ENCODE results near the gene ASPDH.
"Not testable (repeated sequence)": the region's sequence is repeated elsewhere in the genome, so short reads cannot be mapped to it uniquely, and the experiment has no call there.

ASPDH gene

DNA sequence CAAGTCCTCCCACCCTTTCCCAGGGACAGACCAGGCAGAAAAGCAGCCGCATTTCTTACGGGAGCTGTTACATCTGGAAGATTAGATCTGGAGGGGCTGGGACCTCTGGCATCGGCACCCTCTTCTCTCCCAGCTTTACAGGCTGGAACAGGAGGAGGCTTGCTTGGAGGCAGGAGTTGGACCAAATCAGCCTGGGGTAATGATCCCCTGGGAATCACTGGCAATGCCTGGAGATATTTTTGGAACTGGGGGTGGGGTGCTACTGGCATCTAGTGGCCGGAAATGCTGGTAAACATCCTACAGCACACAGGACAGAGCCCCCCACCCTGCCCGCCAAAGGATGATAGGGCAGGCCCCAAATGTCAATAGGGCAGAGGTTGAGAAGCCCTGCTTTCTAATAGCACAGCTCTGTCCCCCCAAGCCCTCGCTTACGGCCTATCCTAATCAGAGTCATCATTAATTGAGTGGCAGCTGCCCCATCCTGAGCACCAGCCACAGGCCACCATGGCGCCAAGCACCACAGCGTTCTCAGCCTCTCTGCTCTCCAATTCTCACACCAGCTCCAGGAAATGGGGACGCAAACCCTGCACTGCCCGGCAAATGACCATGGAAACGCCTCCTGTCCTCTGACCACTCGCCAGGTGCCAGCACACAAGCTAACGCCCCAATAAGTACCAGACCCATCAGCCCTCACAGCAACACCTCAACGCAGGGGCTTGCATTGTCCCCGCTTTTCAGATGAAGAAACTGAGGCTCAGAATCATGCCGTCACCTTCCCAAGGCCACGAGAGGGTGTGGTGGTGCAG is 33.9 kb upstream of the ASPDH start:
- no peak for DNase-seq

DNA sequence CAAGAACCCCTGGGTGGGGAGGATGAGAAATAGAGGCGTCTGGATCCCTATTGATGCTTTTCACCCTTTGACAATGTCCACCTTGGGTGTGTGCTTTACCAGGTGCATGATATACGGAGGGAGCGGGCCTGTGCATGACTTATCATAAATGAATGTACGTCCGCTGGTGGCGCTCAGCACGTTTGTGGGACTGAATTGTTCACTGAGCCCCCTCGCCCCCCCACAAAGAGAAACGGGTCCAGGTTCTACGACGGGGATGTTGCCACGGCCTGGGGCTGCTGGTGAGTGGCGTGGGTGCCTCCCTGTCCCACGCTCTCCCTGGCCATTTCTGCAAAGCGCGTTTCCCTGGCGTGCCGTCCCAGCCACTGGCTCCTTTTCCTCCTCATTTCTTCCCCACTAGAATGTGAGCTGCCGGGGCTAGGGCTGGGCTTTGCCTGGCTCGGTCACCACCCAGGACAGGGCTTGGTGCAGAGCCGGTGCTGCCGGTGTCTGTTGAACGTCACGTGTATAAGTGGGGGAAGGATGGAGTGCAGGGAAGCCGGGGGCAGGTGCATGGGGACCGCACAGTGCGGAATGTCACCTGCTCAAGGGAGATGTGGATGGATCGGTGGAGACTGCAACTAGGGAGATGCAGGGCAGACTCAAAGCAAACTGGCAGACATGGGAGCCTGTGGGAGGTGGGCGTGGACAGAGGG is 33.0 kb upstream of the ASPDH start:
- DNase-seq: no peak

DNA sequence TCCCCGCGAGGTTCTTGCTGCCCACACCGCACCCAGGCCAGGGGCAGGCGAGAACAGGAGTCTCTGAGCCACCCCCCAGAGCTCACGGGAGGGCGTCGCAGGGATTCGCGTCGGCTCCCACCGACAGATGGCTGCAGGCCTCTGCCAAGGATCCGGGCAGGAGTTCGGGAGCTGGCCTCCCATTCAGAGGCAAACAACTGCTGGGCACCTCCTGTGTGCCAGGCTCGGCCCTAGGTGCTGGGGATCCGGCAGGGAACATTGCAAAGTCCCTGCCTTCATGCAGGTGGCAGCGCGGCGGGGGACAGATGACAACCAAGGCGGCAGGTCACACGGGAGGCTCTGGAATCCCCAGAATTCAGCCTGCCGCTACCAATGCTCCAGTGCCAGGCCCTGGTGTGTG is 29.2 kb upstream of the ASPDH start:
- no peak for DNase-seq

DNA sequence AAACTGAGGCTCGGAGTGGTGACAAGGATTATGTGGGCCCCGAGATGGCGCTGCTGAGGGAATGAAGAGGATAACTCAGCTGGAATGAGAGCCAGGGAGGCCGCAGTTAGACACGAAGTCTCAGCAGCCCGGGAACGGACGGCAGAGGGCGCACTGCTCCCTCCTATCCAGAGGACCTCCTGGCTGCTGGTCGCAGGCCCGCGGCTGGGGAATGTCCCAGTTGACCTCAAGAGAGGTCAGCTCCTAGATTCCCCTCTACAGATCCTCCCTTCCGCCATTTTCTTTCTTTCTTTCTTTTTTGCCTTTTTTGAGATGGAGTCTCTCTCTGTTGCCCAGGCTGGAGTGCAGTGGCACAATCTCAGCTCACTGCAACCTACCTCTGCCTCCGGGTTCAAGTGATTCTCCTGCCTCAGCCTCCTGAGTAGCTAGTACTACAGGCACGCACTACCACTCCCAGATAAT is 24.1 kb upstream of the ASPDH start:
- peak; percentile 50 for DNase-seq

DNA sequence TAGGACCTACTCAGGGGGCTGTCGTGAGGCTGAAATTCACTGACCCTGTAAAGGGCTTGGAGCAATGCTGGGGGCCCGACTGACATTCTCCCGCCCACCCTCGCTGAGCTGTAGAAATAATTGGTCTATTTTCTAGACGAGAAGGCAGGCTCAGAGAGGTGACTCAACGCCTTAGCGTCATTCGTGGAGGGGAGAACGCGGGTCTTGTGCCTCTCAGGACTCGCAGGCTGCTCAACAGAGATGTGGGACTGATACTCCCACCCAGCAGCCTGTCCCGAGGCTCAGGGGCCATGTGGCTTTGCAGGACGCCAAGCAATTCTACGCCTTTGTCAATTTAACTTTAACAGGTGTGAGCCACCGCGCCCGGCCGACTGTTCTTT is 23.6 kb upstream of the ASPDH start:
- no peak for DNase-seq

DNA sequence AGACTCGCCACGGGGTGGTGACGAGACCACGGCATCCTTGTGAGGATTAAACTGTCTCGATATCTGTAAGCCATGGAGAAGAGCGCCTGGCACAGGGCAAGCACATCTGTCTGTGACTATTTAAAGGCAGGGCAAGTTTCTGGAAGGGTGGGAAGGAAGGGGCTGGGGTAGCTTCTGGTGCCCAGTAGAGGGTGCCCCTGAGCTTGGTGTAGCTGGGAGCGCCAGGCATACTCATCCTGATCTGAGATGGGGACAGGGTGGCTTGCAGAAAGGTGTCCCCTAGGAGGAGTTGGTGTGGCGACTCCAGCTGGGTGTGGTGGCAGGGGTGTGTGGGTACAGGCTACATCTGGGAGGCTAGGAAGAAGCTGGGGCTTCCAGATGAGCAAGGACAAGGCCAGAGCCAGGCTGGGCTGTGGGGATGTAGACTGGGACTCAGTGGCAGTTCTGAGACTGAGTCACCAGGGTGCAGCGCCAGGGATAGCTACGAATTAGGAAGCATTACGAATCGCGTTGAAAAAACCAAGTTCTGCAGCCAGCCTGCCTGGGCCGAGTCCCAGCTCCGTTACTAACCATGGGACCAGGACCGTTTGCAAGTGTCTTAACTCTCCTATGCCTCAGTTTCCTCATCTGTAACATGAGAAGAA is 23.1 kb upstream of the ASPDH start:
- DNase-seq: no peak

DNA sequence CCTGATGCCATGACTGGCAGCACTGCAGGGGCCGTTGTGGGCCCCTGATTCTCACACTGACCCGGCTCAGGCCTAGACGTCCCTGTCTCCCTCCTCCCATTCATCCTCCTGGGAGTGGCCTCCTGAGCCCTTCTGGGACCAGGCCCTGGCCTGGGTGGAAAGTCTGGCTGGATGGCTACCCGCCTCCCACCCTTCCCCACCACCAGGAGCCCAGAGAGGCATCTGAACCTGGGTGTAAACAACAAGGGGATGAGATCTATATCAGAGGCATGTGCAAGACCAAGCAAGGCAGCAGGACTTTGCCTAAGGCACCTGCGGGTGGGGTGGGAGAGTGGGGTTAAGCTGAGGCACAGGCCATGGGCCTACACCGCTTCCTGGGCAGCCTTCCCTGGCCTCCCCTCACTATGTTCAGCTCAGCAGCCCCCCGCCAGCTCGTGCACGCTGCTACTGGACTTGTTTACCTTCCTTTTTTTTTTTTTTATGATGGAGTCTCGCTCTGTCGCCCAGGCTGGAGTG is 22.0 kb upstream of the ASPDH start:
- no peak for DNase-seq

DNA sequence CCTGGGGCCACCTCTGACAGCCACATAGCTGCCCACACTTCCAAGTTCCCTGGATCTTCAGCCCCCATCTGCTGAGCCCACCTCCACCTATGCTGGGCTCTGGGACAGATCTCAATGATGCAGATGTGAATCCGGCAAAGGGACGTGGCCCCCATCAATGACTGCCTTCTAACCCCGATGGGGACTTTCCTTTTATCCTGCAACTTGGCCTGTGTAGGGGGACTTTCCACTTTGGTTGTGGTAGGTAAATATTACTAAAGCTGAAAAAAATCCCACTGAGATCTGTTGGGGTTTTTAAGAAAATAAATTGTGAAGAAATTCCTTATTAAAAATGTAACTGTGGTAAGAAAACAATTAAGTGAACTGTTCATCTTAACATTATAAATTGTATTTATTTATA is 20.8 kb upstream of the ASPDH start:
- no peak for DNase-seq

DNA sequence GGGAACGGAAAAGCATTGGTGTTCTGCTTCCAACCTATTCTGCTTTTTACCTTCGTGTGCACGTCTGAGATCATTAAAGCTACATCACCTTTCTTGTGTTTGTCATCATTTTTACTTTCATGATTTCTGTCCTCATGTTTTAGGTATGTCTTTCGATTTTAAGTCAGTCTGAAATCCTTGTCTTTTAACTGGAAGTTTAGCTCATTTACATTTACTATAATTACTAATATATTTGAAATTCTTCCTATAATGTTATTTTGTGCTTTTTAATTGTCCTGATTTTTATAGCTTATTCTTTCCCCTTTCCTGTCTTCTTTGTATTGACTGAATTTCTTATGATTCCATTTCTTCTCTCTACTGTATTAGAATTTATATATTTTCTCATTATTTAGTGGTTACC is 19.2 kb upstream of the ASPDH start:
- DNase-seq: no peak

DNA sequence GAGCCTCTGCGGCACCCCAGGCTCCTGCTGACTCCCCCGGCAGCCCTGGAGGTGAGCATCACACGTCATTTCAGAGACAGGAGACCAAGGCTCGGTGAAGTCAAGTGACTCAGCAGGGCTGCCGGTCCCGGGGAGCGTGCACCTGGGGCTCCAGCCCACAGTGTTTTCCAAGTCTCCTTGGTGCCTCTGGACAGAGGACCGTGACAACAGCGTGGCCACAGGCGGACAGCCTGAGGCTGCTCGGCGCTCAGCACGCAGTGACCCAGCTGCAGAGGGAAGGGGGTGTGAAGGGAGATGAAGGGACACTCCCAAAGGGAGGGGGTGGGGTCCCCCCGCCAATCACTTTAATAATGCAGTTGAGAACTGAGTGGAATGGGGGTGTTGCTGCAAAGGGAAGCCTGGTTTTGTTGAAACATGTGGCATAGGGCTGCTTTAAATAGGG is 17.5 kb upstream of the ASPDH start:
- no peak for DNase-seq

DNA sequence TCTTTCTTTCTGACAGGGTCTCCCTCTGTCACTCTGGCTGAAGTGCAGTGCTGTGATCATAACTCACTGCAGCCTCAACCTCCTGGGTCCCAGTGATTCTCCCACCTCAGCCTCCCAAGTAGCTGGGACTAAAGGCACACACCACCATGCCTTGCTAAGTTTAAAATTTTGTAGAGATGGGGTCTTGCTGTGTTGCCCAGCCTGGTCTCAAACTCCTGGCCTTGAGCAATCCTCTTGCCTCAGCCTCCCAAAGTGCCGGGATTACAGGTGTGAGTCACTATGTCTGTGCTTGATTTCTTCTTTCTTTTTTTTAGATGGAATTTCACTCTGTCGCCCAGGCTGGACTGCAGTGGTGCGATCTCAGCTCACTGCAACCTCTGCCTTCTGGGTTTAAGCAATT is 14.3 kb upstream of the ASPDH start:
- not testable (repeated sequence) for DNase-seq

DNA sequence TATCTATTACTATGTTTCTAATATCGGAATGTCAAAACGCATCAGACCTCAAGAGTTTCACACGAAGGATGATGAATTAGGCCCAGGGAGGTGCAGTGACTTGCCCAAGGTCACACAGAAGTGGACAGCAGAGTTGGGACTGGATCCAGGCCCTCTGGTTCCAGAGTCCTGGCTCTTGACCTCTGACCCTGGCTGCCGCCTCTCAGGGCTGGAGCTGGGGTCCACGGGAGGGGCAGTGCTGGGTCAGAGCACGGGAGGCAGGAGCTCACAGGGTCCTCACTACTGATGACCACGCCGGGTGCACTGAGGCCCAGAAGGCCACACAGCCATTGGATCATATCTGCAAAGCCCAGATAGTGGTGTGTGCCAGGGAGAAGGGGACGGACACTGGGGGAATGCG is 9.2 kb upstream of the ASPDH start:
- no peak for DNase-seq

DNA sequence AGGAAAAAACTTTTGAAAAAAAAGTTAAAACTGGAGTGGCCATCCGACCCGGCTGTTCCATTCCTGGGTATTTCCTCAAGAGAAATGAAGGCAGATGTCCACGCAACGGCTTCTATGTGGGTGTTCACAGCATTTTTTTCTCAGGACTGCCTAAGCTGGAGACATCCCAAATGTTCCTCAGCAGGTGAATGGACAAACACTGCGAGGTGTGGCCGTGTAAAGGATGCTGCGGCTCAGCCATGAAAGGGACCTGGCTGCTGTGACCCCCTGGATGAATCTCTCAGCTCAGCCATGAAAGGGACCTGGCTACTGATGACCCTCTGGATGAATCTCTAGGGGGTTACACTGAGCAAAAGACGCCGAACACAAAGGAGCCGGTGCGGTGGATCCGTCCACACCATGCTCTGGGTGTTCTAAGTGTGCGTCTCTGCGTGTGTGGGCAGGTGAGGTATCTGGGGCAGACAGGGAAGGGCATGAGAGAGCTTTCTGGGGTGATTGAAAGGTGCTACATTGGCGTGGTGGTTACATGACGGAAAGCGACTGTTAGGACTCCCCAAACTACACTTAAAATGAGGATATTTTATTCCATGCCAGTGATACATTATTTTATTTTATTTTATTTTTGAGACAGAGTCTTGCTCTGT is 7.2 kb upstream of the ASPDH start:
- DNase-seq: no peak

DNA sequence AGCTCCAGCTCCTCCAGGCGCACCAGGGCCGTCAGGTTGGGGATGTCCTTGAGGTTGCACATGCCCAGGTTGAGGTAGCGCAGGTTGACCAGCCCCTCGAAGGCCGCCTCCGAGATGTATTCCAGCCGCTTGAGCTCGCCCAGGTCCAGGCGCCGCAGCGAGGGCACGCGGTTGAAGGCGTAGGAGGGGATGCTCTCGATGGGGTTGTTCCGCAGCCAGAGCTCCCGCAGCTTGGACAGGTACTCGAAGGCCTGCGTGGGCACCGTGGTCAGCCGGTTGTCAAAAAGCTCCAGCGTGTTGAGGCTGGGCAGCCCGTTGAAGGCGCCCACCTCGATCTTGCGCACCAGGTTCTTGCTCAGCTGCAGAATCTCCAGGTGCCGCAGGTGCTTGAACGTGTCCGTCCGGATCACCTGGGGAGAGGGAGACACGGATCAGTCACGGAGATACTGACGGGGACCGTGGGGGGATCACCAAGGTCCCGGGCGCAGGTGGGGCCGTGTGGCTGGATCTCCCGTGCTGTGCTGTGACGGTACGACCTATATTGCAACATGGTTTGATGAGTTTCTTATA is 5.4 kb upstream of the ASPDH start:
- no peak for DNase-seq

DNA sequence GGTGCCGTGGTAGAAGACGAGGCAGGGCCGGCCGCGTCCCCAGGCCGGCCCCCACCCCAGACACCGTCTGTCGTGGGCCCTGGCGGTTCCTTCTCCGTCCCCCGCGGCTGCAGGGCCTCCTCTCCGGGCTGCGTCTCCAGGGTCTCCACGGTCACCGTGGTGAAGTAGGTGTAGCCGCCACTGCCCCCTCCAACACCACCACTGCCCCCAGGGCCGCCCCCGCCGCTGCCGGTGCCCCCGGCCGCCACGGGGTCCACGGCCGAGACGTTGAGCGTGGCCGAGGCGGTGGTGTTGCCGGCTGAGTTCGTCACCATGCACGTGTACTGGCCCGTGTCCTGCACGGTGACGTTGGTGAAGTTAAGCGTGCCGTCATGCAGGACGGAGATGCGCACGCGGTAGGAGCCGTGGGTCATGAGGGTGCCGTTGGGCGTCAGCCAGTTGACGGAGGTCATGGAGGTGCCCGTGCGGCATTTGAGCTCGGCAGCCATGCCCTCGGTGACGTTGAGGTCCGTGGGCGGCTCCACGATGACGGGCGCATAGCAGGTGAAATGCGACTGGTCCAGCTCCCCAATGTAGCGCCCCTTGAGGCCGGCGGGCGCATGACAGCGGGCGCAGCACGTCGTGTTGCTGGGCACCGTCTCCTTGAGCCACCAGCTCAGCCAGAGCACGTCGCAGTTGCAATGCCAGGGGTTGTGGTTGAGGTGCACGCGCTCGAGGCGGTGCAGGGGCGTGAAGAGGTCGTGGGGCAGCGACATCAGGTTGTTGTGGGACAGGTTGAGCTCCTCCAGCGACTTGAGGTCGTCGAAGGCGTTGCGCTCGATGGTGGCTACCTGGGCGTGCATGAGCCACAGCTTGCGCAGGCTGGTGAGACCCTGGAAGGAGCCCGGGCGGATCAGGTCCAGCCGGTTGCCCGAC is 4.6 kb upstream of the ASPDH start:
- no peak for DNase-seq

DNA sequence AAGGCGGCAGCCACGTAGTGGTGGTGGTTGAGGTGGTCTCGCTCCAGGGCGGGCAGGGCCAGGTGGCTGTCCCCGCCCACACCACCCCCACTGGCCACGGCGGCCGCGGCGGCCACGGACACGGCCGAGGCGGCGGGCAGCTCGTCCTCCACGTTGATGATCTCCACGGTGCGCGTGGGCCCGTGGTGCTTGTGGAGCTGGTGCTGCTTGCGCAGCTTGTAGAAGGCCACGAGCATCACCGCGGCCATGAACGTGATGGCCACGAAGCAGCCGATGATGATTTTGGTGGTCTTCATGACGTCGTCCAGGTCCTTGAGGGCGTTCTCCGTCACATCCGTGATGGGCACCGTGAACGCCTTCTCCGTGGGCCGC is 4.0 kb upstream of the ASPDH start:
- DNase-seq: no peak

DNA sequence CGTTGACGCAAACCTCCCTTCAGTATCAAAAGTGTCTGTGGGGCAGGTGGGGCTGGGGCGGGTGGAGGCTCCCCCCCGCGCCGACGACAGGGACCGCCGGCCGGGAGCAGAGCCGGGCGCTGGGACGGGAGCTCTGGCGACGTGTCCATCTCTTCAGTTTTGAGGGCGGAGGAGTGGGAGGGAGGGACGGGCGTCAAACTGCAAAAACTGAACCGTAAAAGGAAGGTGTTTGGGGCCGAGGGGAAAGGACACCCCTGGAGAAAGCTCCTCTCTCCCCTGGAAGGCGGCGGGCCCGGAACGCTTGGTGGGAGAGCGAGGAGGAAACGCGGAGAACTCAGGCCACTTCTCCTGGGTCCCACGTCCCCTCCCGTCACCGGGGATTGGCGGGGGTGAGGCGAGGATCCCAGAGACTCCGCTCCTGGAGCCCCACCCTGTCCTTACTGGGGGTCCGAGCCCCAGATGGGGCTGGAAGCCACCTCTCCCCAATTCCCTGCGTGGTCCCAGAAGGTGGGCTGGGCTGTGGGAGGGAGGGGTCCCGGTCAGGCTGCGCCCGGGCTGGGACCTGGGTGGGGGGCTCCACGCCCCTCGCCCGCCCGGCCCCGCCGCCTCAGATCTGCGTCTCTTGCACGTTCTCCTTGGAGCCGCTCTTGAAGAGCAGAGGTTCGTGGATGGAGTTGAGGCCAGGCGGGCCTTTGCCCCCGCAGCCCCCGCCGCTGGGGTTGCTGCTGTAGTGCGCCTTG is 3.4 kb upstream of the ASPDH start:
- no peak for DNase-seq

DNA sequence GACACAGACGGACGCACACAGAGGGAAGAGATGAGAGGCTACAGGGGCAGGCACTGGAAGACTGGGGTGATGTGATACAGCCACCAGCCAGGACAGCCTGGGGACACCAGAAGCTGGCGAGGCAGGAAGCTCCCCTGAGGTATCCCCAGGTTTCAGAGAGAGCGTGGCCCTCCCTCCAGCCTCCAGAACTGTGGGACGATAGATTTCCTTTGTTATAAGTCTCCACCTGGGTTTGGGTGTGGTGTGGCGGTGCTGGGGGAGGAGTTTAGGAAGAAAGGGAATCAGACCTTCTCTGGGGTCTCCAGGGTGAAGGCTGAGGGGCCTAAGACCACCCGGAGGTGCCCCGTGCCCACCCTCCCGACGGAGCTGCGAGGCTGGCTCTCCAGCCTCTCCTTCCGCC is 2.7 kb upstream of the ASPDH start:
- DNase-seq: no peak

DNA sequence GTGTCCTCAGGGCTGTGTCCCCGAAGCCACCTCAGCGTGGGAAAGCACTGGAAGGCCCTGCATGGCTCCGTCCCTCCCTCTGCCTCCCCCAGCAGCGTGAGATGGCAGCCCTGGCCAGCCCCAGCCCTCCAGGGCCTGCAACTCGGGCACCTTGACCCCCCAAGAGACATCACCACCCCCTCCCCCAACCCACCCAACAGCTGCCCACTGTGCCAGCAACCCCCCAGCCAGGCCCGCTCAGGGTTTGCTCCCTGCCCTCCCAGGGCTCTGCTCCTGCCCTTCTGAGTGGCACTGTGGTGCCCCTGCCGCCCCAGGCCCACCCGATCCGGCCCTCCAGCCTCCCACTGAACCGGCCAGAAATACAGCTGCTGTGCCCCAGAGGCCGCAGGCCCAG is 1.5 kb upstream of the ASPDH start:
- DNase-seq: no peak

DNA sequence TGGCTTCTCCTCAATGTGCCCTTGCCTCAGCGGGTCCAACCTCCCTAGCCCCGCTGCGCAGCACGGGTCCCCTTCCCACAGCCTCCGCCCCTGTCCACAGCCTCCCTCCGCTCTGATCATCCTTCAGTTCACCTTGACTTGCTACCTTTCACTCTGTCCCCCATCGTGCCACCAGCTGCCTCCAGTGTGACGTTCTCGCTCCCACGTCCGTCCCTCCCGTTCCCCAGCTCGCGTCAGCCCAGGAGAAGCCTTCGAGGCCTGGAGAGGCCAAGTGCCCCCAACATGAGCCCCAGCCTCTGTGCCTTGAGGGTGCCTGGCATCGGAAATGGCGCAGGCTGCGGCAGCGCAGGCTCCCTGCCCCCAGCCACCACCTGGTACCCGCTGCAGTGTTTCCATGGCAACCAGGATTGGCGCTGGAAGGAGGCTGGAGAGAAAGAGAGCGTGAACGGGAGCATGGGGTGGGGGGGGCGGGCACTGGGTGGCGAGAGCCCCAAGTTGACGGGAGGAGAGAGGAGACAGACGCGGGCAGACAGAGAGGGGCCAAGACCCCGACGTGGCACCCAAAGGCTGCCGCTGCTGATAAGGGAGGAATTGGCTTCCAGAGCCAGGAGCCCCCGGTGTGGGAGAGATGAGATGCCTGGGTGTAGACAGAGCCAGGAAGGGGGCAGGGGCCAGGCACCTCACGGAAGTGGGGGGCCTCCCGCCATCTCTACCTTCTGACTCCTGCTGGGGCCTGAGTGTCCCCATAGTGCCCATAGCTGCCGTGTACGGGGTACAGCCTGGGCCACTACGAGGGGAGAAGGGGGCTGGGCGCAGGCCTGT is 844 bp upstream of the ASPDH start:
- DNase-seq: no peak

Measured in CD4-positive, alpha-beta T cell treated with Interleukin-21 for 1 hour (primary cell).